Activated CD4-positive, alpha-beta T cell treated with anti-CD3 and anti-CD28 coated beads for 24 hours (primary cell): ENCODE data around the gene SKAP1.
A peak's percentile ranks its signal among the peaks of the same experiment; 100 is the strongest.

Source experiments
- DNase-seq, 2 donors: peaks; one replicate each; pipeline ENCODE4 v3.0.0-alpha.2; 2020; ENCODE audit warnings: low read depth in 2 of 2

SKAP1 gene

DNA sequence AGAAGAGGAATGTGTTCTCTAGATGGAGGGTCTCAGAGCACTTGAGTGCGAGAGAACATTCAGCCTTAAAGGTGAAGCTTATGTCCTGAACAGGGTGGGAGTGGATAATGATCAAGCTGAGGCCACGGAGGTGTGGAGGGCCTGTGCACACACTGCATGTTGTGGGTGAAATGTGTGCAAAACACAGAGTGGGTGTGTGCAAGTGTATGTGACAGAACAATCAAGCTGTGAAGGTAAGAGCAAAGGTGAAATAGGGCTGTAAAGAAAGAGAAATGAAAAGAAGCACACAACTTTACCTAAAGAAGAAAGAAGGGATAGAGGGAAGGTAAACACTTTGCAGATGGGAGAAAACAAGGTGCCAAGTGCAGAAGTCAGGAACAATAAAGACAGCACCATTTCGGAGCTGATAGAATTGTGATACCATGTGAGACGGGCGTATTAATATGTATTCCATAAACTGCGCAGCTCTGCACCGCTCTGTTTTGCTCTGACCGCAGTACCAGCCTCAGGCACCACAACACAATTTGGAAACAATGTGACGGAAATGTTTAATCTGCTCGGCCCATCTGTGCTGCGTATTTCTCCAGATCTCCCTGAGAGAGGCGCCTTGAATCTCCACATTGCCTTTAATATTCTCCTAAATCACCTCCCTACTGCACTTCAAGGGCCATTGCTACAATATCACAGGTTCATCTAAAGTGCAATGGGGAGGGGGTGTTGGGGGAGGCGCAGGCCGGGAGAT is 281.8 kb downstream of the SKAP1 start:
- no peak for DNase-seq

DNA sequence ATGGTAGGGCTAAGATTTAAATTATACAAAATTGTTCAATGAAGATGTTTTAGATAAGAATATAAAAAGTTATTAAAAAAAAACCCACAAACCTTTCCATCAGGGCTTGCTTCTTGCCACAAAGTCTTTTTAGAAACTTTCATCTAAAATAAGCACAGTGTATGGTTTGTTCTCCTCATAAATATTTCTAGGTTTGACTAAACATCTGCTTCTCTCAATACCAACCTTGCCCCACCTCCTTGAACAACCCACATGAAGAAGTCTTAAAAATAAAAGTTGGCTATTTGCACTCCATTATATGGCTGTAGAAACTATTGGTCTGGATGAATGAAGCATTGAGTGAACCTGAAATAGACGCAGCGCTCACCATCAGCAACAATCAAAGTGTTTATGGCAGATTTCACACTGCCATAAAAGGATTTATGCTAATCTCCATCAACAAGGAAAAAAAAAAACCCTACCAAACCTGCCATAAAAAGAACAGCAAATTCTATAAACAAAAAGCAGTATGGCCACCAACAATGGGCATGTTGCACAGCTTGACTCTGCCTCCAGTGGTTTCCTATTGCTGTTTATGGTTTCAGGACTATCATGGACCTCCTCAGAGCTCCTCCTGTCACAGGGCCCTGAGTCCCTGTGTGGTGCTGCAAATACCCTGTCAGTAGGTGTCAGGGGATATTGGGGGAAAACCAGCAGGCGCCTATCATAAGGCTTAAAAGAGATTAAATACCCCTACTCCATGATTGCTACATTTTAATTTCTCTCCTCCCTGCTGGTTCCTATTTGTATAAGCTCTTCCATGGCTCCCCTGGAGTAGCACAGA is 284.8 kb downstream of the SKAP1 start:
- DNase-seq: no peak

DNA sequence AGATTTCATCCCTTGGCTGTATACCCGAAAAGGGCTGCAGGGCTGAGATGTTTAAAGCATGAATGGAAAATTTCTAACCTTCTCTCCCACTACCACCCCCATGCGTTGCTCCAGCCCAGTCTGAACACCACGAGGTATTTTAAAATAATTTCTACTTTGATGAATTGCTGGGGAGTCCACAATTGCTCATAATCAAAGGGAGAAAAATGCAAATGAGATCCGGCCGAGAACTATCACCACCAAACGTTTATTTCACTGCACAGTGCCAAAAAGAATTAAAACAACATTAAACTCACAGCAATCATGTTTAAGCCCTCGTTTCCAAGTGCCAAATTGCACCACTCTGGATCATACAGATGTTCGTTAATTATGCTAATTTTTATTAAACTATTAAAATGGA is 285.8 kb downstream of the SKAP1 start:
- no peak for DNase-seq

DNA sequence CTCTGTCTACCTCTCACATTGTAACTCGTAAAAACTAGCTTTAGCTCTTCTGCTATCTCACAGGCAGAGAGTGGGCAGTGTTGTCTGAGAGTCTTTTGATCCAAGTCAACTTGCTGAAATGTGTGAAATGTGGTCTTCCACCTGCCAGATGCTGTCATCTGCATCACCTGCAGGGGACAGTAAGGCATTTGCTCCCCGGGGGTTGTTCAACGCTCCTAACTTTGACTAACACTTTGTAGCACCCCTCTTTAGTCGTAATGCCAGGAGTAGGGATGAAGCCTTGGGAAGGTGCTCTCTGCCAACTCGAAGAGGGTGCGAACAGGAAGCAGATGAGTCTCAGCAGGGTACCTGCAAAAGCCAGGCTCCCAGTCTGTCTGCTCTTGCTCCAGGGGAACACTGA is 286.4 kb downstream of the SKAP1 start:
- DNase-seq: no peak

DNA sequence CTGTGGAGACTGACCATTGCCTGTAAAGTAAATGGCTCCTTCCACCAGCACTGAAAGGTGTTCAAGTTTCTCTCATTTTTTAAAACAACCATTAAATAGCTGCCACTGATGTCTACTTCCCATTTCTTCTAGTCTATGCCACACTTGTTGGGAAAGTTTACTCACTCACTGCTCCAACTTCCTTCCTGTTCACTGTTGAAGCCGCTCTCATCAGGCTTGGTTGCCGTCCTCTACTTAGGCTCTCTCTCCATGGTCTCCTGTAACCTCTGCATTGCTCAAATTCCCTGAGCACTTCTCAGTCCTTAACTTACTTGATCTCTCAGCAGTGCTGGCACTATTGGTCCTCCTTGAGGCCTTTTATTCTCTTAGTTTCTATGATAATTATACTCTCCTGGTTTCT is 290.1 kb downstream of the SKAP1 start:
- no peak for DNase-seq

DNA sequence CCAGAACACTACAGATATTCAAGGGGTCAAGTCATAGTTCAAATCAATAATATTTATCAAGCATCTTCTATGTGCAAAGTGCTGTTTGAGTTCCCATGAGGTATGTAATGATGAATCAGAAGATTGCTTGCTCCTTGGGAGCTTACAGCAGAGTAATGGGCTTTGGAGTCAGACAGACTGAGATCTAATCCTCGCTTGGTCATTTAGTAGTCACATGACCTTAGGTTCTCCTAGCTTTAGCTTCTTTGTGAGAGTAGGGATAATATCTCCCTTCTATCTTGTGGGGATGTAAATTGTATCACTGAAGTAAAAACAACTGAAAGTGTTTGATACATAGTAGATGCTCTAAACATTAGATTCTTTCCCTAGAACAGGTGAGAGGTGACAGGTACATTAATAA is 292.4 kb downstream of the SKAP1 start:
- no peak for DNase-seq

DNA sequence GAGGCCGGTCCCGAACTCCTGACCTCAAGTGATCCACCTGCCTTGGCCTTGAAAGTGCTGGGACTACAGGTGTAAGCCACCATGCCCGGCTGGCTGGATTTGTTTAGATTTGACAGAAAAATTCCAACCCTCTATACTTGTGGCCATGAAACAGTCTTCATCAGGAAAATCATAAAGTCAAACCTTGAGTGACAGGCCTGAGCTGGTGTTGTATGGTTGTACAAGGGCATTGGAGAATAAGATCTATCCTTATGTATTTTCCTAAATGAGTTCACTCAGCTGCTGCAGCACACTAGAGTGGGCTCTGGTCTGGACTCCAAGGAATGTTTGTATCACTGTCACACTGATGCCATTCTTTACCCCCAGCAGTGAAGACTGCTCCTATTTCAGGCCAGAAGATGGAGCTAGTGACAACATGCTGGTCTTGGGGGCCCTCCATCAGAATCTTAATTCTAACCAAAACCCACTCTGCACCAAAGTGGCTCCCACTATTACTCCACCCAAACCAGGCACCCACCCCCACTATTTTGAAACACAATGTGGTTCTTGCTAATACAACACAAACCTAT is 295.0 kb downstream of the SKAP1 start:
- DNase-seq: no peak

DNA sequence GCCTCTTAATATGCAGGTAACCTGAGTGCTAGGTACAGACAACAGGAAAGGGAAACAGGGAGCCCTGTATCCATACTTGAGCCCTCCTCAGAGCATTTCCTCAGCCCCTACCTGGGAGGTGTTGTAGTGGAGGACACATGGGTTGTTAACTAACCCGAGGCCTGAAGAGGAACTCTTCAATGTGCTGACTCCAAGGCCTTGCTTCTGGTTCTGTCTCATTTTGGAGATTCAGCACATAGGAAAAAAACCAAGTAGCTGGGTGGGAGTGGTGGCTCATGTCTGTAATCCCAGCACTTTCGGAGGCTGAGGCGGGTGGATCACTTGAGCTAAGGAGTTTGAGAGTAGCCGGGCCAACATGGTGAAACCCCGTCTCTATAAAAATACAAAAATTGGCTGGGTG is 297.6 kb downstream of the SKAP1 start:
- no peak for DNase-seq

DNA sequence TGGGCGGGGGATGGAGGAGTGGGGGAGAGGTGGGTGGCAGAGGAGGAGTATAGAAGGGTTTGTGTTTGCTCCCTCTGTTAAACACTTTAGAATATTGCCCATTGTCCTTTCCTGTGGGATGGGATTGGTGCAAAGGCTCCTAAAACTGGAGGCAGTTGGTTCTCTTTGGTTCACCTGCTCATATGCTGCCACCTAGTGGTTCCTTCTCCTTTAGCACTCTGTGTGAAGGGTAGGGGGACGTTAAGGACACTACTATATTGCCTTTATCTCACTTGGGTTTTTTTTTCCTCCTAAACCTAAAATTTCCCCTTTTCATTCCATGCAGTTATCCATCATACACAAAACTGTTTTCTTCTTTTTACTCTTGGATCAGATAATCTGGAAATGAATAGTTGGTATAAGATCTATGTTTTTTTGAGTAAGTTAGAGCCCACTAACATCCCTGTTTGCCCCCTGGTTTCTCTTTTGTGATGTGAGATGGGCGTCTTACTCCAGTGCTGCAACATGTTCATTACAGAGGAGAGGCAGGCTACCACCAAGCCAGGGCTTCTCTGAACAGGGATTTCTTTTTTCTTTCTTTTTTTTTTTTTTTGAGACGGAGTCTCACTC is 298.7 kb downstream of the SKAP1 start:
- DNase-seq: peak in 1 of 2 donors; percentile 53

DNA sequence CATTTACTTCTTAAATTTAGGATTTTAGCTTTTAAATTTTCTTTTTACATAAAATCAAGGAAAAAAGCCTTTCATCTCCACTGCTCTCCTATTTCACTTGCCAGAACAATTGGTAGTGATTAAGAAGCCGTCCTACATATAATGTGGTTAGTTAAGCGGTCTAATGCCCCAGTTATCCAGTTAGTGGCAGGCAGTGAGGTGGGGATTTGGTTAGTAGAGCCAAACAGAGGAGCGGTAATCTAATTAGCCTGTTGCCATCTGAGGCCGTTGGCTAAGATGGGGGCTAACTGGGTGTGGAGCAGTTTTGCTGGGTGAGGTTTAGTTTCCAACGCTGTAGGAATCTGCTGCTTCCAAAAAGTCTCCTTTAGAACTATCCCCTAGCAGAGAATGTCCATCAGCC is 300.0 kb downstream of the SKAP1 start:
- no peak for DNase-seq

DNA sequence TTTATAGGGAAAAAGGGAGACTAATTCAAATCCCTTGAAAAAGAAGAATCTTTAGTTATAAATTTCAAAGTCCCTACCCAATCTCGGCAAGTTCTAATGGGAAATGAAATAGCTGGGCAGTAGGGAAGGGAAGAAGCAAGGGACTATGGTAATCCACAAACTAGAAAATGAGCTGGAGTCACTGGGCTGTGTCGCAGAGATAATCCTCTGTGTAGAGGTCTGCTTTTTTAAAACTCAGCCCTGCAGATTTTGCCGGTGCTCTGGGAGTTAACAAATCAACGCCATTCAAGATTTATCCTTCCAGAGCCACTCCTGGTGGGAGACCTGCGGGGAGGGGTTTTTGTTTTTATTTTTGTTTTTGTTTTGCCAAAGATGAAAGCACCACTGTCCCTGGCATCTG is 301.6 kb downstream of the SKAP1 start:
- no peak for DNase-seq

DNA sequence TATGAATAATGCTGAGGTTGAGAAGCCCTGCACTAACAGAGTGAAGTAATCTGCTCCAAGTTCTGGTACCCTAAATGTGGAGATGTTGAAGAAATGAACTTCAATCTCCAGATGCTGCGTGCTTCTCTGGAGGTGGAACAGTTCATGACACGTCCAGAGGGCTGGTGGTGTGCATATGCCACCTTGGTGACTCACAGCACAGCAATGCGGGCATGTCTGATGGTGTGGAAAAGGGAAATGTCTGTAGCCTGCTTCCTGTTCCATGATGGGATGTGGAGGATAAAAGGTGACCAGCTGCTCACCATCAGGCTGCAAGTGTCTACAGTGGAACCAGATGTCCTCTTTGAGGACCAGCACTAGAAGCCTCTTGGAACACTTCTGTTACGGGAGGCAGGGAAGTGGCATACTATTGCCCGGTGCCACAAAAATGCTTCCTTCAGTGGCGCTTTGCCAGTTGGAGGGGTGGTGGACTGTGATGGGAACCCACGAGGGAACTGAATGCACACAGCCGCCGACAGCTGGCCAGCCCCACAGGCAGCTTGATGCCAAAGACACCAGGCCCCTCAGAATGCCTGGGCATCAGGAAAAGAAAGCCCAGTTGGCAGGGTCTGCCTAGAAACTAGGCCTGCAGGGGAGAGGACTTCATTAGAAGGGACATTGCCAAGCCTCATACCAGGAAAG is 302.5 kb downstream of the SKAP1 start:
- no peak for DNase-seq

DNA sequence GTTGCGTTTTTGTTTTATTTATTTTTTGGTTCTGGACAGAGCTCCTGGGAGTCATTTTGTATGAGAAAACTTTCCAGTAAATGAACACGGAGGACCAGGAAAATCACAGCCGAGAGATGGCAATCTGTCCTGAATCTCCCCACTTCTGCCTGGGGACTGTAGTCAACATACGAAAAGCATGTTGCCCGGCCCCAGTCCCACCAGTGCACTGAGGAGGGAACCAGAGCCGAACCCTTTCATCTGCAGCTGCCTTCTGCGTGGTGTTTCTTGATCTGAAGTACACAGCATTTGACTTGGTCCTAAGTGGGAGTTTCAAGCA is 303.5 kb downstream of the SKAP1 start:
- DNase-seq: no peak

DNA sequence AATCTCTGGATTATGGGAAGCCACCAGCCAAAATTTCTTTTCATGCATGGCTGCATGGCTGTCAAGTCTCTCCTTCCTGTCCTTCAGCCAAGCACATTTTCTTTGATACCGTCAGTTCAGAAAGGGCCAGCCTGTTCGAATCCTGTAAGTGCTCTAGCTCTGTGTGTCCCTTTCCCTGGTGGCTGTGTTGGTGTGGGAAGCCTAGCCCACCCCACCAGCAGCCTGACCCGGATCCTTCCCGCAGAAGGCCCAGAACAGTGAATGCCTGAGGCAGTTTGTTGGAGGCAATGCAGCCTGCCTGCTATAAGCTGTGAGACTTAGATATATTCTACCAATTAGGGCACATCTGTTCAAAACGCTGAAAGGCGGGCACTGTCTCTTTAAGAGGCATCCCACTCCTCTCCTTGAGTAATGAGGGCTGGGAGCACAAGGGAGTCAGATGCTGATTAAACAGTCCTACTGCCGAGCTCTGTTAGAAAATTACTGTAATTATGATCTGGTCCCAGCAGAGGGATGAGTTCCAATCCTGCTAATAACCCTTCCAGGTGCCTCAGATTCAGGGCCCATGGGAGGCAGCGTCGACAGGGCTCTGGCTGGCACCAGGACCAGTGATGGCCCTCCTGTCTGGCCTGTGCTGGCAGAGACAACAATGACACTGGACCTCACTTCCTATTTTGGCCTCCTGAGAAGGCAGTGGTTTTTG is 304.0 kb downstream of the SKAP1 start:
- DNase-seq: no peak

DNA sequence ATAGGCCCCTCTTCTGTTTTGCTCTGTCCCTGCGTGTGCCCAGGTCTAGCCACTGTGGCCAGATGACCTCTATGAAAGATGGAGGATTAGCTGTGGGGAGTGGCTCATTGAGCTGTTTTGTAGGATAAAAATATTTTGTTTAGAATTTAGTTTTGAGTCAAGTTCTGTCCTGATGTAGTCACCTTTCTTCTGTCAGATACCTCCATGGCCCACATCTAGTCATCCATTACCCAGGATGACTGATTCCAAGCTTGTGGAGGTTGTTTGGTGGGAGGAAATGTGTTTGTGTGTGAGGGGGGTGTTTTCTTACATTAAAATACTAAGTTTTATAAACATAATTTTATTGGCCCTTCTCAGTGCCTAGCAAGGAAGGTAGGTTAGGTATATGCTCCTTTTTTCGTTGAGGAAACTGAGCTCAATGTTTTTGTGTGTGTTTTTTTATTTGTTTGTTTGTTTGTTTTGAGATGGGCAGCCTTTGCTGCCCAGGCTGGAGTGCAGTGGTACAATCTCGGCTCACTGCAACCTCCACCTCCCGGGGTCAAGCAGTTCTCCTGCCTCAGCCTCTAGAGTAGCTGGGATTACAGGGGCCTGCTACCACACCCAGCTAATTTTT is 306.1 kb downstream of the SKAP1 start:
- DNase-seq: no peak

DNA sequence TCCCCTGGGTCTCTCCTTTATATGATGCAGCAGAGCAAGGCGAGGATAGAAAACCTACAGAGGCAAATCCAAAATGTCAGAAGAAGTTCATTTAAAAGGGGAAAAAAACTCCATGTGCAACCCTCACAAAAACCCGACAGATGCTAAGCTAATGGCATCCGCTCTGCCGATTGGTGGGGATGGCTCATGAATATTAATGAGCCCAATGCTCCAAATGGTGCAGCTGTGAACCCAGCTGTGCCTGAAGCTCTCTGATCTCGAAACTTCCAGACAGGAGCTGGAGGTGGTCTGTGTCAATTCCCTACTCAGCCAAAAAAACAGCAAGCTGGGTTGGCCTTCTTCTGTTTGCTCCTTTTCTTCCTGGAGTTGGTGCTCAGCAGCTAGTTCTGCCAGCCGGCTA is 306.9 kb downstream of the SKAP1 start:
- DNase-seq: no peak

DNA sequence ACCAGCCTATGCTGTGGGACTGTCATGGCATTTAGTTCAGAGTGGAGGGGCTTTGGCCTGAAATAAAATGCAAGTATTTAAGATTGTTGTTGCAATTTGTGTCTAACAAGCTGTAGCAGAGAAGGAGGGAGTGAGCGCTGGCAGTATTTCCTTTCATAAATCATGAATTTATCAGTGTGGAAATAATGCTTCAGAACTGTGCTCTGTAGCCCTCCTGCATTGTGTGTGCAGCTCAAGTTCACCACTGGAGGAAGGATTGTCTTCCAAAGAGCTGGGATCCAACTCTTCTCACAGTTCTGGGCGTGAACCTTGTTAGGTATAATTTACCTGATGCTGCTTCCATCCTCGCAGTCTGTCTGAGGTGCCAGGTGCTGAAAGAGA is 307.4 kb downstream of the SKAP1 start:
- no peak for DNase-seq

DNA sequence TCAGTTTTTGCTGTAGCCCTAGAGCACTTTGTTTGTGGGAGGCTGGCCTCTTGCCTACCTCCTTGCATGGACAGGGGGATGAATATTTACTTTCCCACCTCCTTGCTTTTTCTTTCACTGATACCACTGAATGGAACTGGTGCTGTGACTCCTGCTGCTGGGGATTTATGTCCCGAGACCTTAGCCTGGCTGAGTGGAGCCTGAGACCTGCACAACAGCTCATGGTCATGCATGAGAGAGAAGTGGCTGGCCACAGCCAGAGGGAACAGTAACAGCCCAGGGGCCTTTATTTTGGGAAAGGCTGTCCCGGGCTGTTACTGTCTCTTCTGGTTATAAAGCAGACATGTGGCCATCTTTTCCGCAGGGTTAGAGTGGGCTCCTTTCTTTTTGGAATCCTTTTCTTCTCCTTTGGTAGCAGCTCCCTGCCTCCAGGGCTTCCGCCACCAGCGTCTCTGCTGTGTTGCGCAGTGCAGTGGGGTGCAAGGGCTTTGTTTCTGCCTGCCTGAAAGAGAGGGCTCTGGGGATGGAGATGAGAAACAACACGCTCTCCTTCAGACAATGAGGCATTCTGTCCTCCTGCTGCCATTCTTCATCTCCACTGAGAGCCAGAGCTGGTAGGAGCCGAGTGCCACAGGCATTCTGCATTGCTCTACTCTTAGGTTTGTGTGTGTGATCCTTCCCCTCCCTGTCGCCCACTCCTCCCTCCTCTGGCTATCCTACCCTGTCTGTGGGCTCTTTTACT is 307.9 kb downstream of the SKAP1 start:
- DNase-seq: no peak

DNA sequence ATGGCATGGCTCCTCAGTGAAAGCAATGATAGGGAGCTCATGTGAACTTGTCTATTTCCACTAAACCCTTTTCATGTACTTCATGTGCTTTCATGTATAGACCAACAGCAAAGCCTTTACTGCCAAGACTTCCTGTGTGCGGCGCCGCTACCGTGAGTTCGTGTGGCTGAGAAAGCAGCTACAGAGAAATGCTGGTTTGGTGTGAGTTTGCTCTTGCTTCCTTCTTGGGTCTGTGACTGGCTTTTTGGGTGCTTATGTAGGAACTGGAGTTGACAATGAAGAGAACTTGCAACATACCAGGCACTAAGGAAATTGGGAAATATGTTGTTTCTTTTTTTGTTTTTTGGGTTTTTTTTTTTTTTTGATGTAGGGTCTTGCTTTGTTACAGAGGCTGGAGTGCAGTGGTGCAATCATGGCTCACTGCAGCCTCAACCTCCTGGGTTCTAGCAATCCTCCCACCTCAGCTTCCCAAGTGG is 316.8 kb downstream of the SKAP1 start:
- DNase-seq: no peak

DNA sequence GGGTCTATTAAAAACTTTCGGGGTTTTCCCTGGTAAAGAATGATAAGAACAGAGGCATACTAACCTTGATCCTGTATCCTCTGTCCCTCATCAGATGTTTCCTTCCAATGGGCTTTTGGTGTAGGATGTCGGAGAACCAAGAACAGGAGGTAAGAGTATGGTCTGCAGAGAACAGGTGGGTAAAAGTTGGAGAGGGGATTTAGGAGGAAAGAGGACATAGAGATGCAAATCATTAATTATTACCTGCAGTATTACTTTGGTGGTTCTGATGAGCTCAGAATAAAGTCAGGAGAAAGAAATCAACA is 318.1 kb downstream of the SKAP1 start:
- no peak for DNase-seq

DNA sequence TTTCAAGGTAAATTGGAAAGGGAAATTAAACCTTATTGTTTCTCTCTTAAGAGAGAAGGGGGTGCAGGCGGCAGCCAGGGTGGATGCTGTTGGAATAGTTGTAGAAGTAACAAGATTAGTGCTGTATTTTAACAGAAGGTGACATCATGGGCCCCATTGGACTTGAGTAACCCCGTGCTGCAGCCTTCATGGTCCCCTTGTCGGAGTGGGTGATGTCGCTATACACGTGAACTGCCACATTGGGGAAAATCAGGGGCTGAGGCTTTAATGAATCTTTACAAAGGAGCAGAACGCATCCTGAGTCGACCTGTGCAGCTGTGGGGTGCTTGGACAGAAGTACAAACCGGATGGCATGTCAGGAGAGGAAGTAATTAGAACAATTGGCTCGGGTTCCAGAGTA is 319.3 kb downstream of the SKAP1 start:
- DNase-seq: no peak
